ENCODE results near the gene AGTRAP.

The AGTRAP gene

GRCh38 chr1:11800391-11800755 lies 64.4 kb downstream of the AGTRAP start:
- TF ChIP-seq CTCF (conservative IDR thresholded peaks at IDR 0.05; ENCODE audit: low read depth), result no peak
- DNase-seq (ENCODE audit: low spot score), result no peak
- H3K27ac ChIP-seq, result peak overlapping the region; percentile 5; the same call in 1 of the 2 replicates
- ChIA-PET POLR2A (ENCODE audit: low non-redundant PET) (no interaction called here), CTCF (no interaction called here)

All from RWPE1 (cell line).